ENCODE data around the gene PRSS33.

- no peak for TF ChIP-seq CTCF (conservative IDR thresholded peaks at IDR 0.05; ENCODE audit: low read length)
- TF ChIP-seq EZH2phosphoT487 (IDR thresholded peaks at IDR 0.05; ENCODE audit: borderline replicate concordance): no peak
Measured at GRCh38 chr16:2786826-2787151, 571 bp downstream of the PRSS33 start.

All from Loucy (cell line).